ENCODE data around the gene RORC.
A peak's percentile ranks its signal among the peaks of the same experiment; 100 is the strongest.

Gene RORC

GRCh38 chr1:151835596-151835995 lies 4.0 kb upstream of the RORC start:
- no peak for DNase-seq (ENCODE audit: low read depth)
- no peak overlapping the region for H3K4me3 ChIP-seq (ENCODE audit: low read depth, low read length)
- TF ChIP-seq CTCF (IDR thresholded peaks at IDR 0.05; ENCODE audit: control insufficient read depth, extremely low read depth, insufficient read depth) = no peak

- no peak for TF ChIP-seq CTCF (IDR thresholded peaks at IDR 0.05; ENCODE audit: control insufficient read depth, extremely low read depth, insufficient read depth)
- no peak for DNase-seq (ENCODE audit: low read depth)
- no peak overlapping the region for H3K4me3 ChIP-seq (ENCODE audit: low read depth, low read length)
Observed at GRCh38 chr1:151834239-151834638, 2.6 kb upstream of the RORC start.

GRCh38 chr1:151833172-151833900 lies 1.7 kb upstream of the RORC start:
- H3K4me3 ChIP-seq (ENCODE audit: low read depth, low read length) = peak overlapping the region; percentile 44
- TF ChIP-seq CTCF (IDR thresholded peaks at IDR 0.05; ENCODE audit: control insufficient read depth, extremely low read depth, insufficient read depth) = no peak
- DNase-seq (ENCODE audit: low read depth) = no peak

GRCh38 chr1:151832318-151832980 lies 847 bp upstream of the RORC start:
- peak; percentile 97 for DNase-seq (ENCODE audit: low read depth)
- no peak for TF ChIP-seq CTCF (IDR thresholded peaks at IDR 0.05; ENCODE audit: control insufficient read depth, extremely low read depth, insufficient read depth)

GRCh38 chr1:151831256-151831591 lies 378 bp downstream of the RORC start:
- no peak for TF ChIP-seq CTCF (IDR thresholded peaks at IDR 0.05; ENCODE audit: control insufficient read depth, extremely low read depth, insufficient read depth)
- H3K4me3 ChIP-seq (ENCODE audit: low read depth, low read length) = peak overlapping the region; percentile 75
- DNase-seq (ENCODE audit: low read depth) = no peak

More at GRCh38 chr1:151832318-151832980, 847 bp upstream of the RORC start:
- H3K4me3 ChIP-seq (ENCODE audit: low read depth, low read length) = peak overlapping the region; percentile 75

- TF ChIP-seq CTCF (IDR thresholded peaks at IDR 0.05; ENCODE audit: control insufficient read depth, extremely low read depth, insufficient read depth) = no peak
- DNase-seq (ENCODE audit: low read depth) = no peak
- peak overlapping the region; percentile 75 for H3K4me3 ChIP-seq (ENCODE audit: low read depth, low read length)
Observed at GRCh38 chr1:151830055-151830454, 1.5 kb downstream of the RORC start.
